Left lobe of liver (tissue), 2 donors: ENCODE measurements around the gene ZNF76. TPM values are rescaled to one million over a fixed set of nuclear protein-coding genes. Genes with fewer than 3 reads are reported as not detected.
"Not testable (repeated sequence)": the region's sequence is repeated elsewhere in the genome, so short reads cannot be mapped to it uniquely, and the experiment has no call there.

Experiments
- ATAC-seq: fragments of 200-7000 bp; cut with Tn5 transposase; one replicate; pipeline ENCODE4 v1.9.1; 2020; ENCODE audit warnings: mild to moderate bottlenecking, moderate library complexity
- DNase-seq: peaks from one replicate; pipeline ENCODE4 v3.0.0-alpha.2; 2020; ENCODE audit warnings: low spot score
- total RNA-seq: library from RNA; stranded (reverse); gene quantifications from one replicate; pipeline ENCODE4 v1.2.1, GENCODE V29; 2021
- donor health status: DM: no; HTN: no; CAD: no; lungs with moderate emphysema.
- donor health status: DM: no; HTN: yes; CAD: no.

The ZNF76 gene
- total RNA-seq, 1 donor from 2014 or later: 20.1 TPM

- no peak for DNase-seq
Observed at GRCh38 chr6:35320031-35320410, 60.5 kb downstream of the ZNF76 start.

GRCh38 chr6:35321091-35321490, 61.6 kb downstream of the ZNF76 start:
- no peak for DNase-seq
- ATAC-seq: no peak

More at GRCh38 chr6:35320031-35320410, 60.5 kb downstream of the ZNF76 start:
- ATAC-seq: no peak

- ATAC-seq: peak; percentile 88
- DNase-seq: no peak
Observed at GRCh38 chr6:35327349-35328027, 68.0 kb downstream of the ZNF76 start.

GRCh38 chr6:35328108-35328723, 68.7 kb downstream of the ZNF76 start:
- DNase-seq (no peak), ATAC-seq (no peak)

GRCh38 chr6:35328965-35329364, 69.4 kb downstream of the ZNF76 start:
- not testable (repeated sequence) for DNase-seq, ATAC-seq

- no peak for DNase-seq
- ATAC-seq: no peak
Observed at GRCh38 chr6:35330541-35331119, 71.1 kb downstream of the ZNF76 start.

- DNase-seq: peak; percentile 93
- ATAC-seq: peak; percentile 96
Observed at GRCh38 chr6:35332074-35332887, 72.7 kb downstream of the ZNF76 start.

GRCh38 chr6:35341557-35341956, 82.0 kb downstream of the ZNF76 start:
- ATAC-seq: no peak
- no peak for DNase-seq

- peak; percentile 99 for DNase-seq
- peak; percentile 98 for ATAC-seq
Observed at GRCh38 chr6:35342258-35343091, 82.9 kb downstream of the ZNF76 start, which contains the start of gene PPARD. Gene PPARD, plus strand, starts transcription at chr6:35342558. Its CDS starts 68,530 bp downstream, at chr6:35411088.

GRCh38 chr6:35343092-35343834, 83.7 kb downstream of the ZNF76 start:
- ATAC-seq (no peak), DNase-seq (no peak)

- DNase-seq (no peak), ATAC-seq (no peak)
Observed at GRCh38 chr6:35343835-35344550, 84.5 kb downstream of the ZNF76 start.

Other genes starting within 250 kb of the ZNF76 start
- not detected for gene TCP11, start 118.4 kb upstream of the ZNF76 start, total RNA-seq
- 0.03 TPM for gene SCUBE3, start 45.8 kb upstream of the ZNF76 start, total RNA-seq
- 1.5 TPM for gene DEF6, start 38.1 kb downstream of the ZNF76 start, total RNA-seq
- gene PPARD, start 82.8 kb downstream of the ZNF76 start, total RNA-seq: 10.8 TPM
- gene FANCE, start 192.6 kb downstream of the ZNF76 start, total RNA-seq: 1.1 TPM
- 411 TPM for gene RPL10A, start 208.7 kb downstream of the ZNF76 start, total RNA-seq
- gene TEAD3, start 237.3 kb downstream of the ZNF76 start, total RNA-seq: 6.3 TPM